Measurements from ENCODE around the gene TEAD4. TPM values are rescaled to one million over a fixed set of nuclear protein-coding genes. Genes with fewer than 3 reads are reported as not detected.

The TEAD4 gene
- total RNA-seq: 0.74 and 1.4 TPM in 2 replicates

DNA sequence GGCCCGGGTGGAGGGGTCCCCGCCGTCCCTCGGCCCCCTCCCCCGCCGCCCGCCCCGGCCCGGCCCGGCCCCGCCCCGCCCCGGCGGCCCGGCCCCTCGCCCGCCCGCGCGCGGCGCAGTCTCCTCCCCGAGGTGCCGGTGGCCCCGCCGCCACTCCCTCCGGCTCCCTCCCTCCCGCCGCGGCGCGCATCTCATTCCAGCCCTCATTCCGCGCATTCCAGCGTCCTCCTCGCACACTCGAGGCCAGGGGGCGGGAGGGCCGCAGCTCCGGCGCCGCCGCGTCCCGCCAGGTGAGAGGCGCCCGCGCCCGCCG, at the start of gene TEAD4:
TEAD4 (plus strand) TSS at position 206 of the 313 bp plus-strand sequence.
- intact Hi-C loops (cut with micrococcal nuclease): no loop called here

DNA sequence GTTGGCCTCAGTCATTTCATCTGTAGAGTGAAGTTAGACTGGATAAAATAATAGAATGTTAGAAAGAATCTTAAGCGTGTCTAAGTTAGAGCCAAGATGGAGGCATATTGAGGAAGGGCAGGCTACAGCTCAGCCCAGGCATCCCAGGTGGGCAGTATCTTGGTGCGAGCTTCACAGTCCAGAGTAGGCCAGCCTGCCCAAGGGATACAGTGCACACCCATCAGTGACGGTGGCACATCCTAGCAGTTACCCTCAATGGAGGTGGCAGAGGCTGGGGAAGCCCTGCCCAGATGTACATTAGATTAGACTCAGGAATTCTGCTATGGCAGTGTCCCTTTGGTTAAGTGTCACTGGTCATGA, 47.0 kb upstream of the TEAD4 start:
- intact Hi-C loops (cut with micrococcal nuclease): no loop called here

DNA sequence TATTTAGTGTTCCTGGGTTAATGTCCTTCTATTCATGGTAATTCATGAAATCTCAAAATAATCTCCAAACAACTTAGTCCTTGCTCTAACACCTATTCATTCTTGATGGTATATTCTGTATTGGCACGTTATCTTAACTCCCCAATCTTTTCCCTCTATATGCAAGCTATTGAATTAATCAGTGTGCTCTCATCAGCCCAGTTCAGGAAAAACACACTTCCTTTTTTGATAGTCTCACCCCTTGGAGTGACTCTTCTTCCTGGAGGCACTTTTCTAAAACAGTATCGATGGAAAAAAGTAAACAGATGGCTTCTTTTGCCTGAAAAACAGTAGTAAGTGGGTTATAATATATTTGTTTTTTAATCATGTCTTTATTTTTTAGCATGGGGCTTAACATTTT, 39.9 kb upstream of the TEAD4 start:
- intact Hi-C loops (cut with micrococcal nuclease): no loop called here

DNA sequence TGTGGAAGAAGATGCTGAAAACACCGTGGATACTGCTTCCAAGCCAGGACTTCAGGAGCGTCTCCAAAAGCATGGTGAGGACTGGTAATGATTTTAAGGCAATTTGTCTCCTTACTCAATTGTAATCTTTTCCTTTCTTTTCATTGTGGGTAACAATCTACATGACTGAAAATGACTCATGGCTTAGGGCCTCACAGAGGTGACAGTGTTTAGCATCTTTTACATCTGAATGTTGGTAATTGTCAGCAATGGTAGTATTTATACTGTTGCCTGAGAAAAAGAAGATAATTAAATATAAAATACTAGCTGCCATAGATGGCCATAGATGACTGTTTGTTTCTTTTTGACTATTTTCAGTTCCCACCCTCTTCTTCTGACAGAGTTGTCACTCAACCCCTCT, 36.9 kb upstream of the TEAD4 start:
- intact Hi-C loops (cut with micrococcal nuclease): no loop called here

DNA sequence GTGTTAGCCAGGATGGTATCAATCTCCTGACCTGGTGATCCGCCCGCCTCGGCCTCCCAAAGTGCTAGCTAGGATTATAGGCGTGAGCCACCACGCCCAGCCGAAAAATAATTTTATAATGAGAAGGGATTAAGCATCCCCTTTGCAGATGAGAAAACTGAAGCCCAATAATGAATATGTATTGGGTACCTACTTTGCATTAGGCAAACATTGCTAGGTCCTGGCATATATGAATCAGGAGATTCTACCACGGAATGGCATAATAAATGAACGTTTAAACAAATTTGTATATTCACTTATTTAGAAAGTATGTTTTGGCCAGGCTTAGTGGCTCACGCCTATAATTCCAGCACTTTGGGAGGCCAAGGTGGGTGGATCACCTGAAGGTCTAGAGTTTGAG, 36.1 kb upstream of the TEAD4 start:
- intact Hi-C loops (cut with micrococcal nuclease): no loop called here

DNA sequence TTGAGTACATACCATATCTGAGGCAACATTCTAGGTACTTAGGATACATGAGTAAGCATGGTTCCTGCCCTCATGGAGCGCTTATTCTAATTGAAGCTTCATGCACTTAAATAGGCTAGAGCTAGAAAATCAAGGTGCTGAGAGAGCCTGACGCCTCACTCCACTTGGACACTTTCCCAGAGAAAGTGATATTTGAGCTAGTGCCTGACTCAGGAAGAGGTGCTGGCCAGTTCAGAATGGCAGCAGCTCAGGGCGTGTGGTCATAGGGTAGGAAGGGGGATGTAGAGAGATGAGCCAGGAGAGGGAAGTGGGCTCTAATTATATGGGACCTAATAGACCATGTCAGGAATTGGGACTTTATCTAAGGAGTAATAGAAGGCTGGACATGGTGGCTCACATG, 35.2 kb upstream of the TEAD4 start:
- intact Hi-C loops (cut with micrococcal nuclease): no loop called here

DNA sequence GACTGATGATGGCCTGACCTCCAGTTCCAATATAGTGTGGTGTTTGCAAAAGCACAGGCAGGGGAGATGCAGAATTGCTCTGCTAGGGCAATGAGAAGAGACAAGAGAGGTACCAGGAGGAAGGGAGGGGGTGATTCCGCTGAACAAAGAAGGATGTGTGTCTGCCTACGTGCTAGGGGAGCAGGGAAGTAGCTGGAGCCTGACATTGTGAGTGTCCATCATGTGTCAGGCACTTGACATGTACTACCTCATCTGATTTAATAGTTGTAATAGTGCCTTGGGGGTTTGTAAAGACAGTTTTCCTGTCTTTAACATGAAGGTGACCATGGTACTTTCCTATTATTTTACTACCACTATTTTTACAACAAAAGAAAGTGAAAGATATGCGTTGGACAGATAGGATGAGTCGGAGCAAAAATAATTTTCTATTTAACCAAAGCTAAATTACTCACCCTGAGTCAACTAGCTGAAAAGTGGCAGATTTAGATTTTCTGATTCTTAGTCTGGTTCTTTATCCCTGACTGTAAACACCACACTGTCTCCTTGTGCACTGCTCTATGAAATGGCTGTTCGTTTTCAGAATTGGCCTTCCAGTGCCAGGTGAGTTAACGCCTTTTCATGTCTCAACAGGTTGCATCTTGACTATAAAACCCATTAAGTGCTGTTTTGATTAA, 33.7 kb upstream of the TEAD4 start:
- intact Hi-C loops (cut with micrococcal nuclease): no loop called here

DNA sequence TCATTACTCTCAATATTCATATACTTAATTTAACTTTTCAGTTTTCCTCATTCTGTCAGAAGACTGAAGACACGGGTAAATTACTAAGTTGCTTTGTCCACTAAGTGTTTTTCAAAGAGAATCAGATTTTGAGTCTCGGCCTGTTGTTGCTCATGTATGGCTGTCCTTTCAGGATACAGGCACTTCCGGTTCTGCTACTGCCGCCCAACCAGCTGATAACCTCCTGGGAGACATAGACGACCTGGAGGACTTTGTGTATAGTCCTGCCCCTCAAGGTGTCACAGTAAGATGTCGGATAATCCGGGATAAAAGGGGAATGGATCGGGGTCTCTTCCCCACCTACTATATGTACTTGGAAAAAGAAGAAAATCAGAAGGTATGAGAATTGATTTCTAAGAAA, 28.3 kb upstream of the TEAD4 start:
- intact Hi-C loops (cut with micrococcal nuclease): no loop called here

DNA sequence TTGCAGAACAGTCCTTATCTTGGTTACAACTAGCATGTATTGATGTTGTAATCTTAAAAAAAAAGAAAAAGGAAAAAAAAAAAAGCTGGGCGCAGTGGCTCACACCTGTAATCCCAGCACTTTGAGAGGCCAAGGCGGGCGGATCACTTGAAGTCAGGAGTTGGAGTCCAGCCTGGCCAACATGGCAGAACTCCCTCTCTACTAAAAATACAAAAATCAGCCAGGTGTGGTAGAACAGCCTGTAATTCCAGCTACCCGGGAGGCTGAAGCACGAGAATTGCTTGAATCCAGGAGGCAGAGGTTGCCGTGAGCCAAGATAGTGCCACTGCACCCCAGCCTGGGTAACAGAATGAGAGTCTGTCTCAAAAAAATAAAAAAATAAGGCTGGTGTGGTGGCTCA, 25.6 kb upstream of the TEAD4 start:
- intact Hi-C loops (cut with micrococcal nuclease): no loop called here

DNA sequence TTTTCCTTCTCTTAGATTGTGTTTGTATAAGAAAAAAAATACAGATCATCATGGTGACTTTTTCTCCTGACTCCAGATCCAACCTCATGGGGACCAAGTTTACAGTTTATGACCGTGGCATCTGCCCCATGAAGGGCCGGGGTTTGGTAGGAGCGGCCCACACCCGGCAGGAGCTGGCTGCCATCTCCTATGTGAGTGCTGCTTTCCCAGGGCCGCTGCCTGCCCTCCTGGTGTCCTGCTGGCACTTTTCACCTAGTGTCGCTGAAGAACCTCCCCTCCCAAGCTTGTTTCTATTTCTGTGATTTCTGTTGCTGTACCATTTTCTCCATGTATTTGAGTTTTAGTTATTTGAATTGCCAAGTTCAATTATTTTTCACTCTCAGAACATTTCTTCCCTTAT, 24.8 kb upstream of the TEAD4 start:
- intact Hi-C loops (cut with micrococcal nuclease): no loop called here

DNA sequence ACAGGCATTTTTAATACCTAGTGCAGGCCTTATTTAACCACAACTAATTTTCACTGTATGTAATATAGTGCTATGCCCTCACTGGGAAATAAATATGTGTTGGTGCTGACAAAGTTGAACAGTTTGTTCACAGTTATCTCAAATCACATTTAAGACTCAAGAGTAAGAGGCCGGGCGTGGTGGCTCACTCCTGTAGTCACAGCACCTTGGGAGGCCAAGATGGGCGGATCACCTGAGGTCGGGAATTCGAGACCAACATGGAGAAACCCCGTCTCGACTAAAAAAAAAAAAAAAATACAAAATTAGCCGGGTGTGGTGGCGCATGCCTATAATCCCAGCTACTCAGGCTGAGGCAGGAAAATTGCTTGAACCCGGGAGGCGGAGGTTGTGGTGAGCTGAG, 22.9 kb upstream of the TEAD4 start:
- intact Hi-C loops (cut with micrococcal nuclease): no loop called here

DNA sequence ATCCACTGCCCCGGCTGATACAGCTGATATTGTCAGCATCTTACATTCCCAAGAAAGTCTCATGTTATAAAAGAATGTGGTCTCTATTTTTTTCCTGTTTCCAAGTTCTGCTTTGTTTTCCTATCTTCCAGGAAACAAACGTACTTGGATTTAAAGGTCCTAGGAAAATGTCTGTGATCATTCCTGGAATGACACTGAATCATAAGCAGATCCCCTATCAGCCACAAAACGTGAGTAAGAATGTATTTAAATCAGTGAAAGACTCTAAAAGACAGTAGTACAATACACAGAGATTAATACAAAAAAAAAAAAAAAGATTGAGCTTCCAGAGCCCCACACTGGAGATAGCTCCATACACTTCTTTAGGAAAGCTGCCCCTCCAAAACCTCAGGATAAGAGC, 21.7 kb upstream of the TEAD4 start:
- intact Hi-C loops (cut with micrococcal nuclease): no loop called here

DNA sequence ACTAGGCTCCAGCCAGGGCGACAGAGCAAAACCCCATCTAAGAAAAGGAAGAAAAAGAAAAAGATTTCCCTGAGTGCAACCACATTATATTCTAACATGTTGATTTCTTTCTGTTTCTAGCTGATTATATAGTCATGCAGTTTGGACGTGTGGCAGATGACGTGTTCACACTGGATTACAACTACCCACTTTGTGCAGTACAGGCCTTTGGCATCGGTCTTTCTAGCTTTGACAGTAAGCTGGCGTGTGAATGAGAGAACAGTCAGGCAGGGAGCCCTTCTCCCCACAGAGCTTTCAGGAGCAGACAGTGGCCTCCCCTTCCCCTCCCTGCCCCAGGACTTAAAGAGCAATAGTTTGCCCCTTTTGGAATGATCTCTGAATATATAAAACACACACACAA, 20.0 kb upstream of the TEAD4 start:
- intact Hi-C loops (cut with micrococcal nuclease): no loop called here

DNA sequence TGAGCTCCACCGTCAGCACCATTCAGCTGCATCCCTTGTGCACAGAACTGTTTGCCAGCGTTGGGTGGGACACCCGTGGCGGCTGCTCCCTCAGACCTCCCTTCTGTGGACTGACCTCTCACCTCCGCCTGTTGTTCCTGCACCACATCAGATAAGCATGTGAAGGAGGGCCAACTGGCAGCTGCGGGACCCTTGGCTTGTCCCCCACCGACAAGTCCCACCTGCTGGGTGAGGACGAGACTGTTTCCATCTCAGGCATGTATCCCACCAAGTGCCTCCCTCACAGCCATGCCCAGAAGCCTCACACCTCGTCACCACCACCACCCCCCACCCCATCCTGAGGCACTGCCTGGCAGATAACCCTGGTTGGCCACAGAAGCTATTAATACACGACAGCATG, 18.6 kb upstream of the TEAD4 start:
- intact Hi-C loops (cut with micrococcal nuclease): no loop called here

DNA sequence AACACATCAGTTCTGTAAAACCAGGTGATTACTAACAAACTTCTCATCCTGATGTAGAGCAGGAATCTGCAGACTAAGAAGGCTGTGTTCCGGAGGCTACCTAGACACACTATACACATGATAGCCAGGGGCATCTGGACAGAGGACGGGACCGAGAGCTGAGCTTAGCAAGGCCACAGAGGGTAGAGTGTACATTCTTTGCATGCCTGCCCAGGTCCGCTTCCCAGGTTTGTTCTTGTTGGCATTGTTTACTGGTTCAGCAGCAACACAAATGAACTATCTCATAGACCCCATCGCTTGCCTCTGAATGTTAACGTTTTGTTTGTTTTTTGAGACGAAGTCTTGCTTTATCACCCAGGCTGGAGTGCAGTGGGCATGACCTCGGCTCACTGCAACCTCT, 17.7 kb upstream of the TEAD4 start:
- intact Hi-C loops (cut with micrococcal nuclease): no loop called here

DNA sequence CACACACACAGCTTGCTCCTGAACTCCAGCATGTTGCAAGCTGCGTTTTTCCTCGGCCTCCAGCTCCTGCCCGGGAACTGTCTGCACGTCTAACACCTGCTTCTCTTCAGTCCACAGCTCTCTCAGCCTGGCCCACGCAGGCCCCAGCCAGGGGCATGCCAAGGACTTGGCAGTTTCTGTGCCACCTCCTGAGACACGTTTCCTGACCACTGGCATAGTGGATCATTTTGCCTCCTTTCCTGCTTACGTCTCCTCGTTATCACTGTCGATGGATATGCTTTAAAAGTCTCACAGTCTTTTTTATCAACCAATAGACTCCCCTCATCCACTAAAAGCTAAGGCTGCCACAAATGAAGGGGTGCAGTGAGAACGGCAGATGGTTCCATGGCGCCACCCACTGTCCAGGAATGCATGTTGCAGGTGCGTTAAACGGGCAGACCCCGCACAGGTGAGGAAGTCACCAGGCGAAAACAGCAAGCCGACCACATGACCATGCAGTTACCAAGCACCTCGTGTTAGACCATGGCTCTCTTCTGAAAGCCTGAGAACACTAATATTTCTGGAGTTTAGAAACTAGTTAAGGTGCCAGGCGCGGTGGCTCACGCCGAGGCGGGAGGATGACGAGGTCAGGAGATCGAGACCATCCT, 14.7 kb upstream of the TEAD4 start:
- intact Hi-C loops (cut with micrococcal nuclease): loop anchor here (1.0 kb wide), 4 partner anchors 54 to 261 kb away; partner anchors contain the start of gene TULP3

DNA sequence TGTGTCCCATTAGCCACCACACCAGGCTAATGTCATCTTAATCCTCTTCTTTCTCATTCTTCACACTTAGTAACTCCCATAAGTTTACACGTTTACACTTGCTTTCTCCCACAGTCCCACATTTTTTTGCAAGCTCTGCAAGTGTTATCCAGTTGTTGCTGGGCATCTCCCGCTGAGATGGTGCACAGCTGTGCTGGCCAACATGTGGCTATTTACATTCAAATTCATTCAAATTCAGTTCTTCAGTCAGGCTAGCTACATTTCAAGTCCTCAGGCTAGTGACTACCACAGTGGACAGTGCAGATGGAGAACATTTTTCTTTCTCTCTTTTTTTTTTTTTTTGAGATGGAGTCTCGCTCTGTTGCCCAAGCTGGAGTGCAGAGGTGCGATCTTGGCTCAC, 9.8 kb upstream of the TEAD4 start:
- intact Hi-C loops (cut with micrococcal nuclease): no loop called here

DNA sequence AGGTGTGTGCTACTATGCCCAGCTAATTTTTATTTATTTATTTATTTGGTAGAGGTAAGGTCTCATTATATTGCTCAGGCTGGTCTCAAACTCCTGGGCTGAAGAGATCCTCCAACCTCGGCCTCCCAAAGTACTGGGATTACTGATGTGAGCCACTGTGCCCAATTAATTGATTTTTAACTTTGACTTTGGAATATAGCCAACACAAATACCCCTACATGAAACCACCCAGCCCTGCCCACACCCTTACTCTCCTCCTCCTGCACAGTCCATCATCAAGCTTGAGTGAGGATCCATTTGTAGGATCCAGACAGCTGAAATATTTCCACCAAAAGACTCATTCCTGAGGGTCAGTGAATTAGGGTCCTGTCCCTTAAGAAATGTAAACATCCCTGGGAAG, 3.3 kb upstream of the TEAD4 start:
- intact Hi-C loops (cut with micrococcal nuclease): no loop called here

DNA sequence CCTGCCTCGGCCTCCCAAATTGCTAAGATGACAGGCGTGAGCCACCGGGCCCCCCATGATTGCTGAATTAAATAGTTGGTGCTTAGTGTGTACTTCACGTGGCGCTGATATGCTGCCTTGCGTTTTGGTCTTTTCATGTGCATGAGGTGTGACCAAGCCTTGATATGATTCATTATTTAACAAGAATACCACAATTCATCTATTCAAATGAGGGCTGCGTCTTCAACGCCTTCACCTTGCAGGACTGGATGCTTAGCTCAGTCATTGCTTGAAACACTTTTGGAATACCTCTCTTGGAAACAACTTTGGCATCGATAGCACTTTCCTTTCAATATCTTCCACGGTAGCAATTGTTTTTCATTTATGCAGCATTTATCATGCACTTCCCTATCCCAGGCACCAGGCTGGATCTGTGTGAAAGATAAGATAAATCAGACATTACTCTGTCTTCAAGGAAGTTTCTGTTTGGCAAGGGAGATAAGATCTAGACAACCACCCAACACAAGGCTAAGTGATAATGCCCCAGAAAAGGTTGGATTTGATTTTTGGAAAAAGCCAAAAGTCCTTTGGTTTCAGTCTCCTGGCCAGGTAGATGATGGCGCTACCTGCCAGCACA, 1.3 kb upstream of the TEAD4 start:
- intact Hi-C loops (cut with micrococcal nuclease): no loop called here

DNA sequence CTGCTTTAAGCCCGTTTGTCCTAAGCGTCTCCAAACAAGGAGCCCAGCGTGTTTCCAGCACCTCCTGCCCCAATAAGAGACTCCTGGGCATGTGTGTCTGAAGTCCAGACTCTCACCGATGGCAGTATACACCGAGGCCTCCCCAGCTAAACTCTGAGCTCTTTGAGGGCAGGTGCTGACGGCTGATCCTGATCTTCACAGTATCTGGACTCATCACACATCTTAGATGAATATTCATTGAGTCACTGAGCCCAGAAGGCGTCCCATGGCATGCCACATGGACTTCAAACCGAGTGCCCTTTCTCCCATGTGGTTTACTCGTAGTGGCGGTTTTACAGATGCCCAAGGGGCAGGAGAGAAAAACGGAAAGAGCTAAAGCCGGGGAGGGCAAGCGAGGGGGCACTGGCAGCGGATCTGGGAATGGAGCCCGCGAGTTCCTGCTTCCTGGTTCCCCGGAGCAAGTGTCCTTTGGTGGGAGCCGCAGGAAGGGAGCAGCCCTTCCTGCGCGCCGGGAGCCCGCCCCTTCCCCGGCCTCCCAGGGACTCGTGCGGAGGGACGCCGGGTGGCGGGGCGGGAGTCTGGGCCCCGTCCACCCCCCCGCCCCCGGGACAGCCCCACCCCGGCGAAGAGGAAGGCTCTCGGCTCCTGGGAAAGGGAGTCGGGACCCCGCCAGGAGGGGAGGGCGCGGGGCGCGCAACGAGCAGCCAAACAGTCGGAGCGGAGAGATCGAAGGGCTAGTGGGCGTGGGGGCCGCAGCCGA, 585 bp upstream of the TEAD4 start:
- intact Hi-C loops (cut with micrococcal nuclease): no loop called here

DNA sequence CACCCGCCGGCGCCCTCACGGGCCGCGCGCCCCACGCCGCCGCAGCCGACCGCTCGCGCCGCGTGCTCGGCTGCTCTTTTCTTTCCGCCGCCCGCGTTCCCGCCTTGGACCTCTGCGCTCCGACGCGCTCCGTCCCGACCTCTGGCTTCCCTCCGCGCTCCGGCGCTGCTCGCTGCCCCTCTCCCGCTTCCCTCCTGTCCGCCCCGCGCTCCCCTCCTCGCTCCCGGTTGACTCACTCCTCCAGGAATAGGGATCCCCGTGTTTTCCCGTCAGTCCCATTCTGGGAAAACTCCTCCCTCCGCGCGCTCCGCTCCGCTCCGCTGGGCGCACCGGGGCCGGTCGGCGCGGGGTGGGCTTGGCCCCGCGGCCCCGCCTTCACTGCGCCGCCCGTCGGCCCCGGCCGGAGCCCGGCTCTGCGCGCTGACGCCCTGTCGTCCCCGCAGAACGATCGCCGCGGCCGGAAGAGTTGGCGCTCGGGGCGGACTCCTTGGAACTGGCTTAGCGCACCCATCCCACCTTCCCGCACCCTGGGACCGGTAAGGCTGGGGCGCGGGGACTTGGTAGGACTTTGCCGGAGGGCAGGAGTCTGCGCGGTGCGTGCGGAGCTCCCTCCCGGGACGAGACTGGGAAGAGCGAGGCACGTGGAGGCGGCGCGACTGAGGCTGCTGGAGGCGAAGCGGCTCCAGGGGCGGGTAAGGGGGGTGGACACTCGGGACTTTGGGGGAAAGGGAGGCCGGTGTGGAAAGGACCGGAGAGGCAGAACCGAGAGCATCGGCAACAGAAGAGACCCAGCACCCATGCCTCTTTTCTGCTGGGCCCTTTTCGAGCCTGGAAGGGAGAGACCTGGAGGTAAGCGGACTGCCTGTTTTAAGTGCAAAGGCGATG, 550 bp downstream of the TEAD4 start:
- intact Hi-C loops (cut with micrococcal nuclease): no loop called here

Measured in T-helper 1 cell treated with Interleukin-12 subunit alpha and Interleukin-12 subunit beta and Interleukin-4 antibody, amounts not matched to agents 30 ng/mL and 1 ng/mL, for 36 hours (primary cell).